ENCODE results near the gene ADRB2.

The ADRB2 gene

DNA sequence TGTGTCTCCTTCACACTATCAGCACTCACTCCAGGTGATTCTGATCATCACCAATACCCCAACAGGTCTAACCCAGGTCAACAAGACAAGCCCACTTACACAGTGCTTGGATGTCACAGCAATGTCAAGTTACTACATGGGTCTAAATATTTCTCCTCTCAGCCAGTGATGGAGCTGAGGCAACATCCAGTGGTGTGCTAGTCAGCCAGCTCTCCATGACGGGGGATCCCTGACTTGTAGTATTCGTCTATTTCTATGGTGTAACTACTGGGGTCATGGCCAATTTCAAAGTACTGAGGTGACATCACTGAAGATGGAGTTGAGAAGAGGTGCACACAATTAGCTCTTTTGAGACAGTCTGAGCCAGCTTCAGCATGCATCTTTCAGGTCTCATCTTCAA is 31.1 kb downstream of the ADRB2 start (continued):
- TF ChIP-seq, protein P1, sequence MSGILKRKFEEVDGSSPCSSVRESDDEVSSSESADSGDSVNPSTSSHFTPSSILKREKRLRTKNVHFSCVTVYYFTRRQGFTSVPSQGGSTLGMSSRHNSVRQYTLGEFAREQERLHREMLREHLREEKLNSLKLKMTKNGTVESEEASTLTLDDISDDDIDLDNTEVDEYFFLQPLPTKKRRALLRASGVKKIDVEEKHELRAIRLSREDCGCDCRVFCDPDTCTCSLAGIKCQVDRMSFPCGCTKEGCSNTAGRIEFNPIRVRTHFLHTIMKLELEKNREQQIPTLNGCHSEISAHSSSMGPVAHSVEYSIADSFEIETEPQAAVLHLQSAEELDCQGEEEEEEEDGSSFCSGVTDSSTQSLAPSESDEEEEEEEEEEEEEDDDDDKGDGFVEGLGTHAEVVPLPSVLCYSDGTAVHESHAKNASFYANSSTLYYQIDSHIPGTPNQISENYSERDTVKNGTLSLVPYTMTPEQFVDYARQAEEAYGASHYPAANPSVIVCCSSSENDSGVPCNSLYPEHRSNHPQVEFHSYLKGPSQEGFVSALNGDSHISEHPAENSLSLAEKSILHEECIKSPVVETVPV (CRISPR knock-in tag; IDR thresholded peaks at IDR 0.05) = no peak

DNA sequence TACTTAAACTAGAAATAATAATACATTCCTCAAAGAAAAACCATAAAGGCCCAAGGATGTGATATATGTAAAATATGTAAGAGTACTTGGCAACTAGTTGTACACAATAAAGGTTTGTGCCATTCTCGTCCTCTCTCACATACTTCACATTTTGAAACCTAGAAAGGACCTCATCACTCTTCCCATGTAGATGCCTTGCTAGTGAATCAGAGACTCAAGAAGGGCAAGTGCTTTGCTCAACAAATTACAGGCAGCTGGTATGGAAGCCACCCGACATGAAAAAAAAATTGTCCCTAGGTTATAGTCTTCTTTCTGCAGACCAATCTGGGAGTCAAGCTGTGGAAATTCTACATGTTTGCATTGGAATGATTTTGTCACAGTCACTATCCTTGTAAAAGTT is 31.7 kb downstream of the ADRB2 start:
- no peak for TF ChIP-seq ZNF8 (CRISPR knock-in tag; IDR thresholded peaks at IDR 0.05)
- no peak for TF ChIP-seq ZNF565 (CRISPR knock-in tag; conservative IDR thresholded peaks at IDR 0.05; ENCODE audit: low read depth)
- peak; percentile 52 for ATAC-seq

DNA sequence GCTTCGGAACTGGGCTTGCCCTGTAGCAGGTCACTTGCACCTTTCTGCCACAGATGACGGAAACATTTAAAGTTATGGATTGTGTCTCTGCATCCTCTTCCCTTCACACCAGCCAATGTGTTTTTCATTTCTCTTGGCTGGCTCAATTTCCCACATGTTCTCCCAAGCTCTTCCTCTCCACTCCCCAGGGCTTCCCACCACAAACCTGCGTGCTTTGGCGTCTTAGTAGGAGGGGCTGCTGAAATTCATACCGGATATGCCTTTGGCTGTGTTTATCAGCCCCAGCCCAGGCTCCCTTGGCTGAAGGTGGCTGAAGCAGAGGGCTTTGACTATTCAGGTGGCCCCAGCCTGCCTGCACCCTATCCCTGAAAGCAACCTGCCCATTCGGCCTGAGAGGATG is 32.1 kb downstream of the ADRB2 start:
- ATAC-seq = no peak
- TF ChIP-seq ARNTL (CRISPR knock-in tag; IDR thresholded peaks at IDR 0.05; ENCODE audit: borderline replicate concordance, low read depth) = no peak
- TF ChIP-seq TOX (CRISPR knock-in tag; IDR thresholded peaks at IDR 0.05; ENCODE audit: borderline replicate concordance) = no peak
- no peak for TF ChIP-seq ISL1 (CRISPR knock-in tag; IDR thresholded peaks at IDR 0.05)
- no peak for TF ChIP-seq ZFP30 (CRISPR knock-in tag; IDR thresholded peaks at IDR 0.05)
- no peak for TF ChIP-seq BACH2 (CRISPR knock-in tag; IDR thresholded peaks at IDR 0.05; ENCODE audit: borderline replicate concordance)
- TF ChIP-seq, protein P2, sequence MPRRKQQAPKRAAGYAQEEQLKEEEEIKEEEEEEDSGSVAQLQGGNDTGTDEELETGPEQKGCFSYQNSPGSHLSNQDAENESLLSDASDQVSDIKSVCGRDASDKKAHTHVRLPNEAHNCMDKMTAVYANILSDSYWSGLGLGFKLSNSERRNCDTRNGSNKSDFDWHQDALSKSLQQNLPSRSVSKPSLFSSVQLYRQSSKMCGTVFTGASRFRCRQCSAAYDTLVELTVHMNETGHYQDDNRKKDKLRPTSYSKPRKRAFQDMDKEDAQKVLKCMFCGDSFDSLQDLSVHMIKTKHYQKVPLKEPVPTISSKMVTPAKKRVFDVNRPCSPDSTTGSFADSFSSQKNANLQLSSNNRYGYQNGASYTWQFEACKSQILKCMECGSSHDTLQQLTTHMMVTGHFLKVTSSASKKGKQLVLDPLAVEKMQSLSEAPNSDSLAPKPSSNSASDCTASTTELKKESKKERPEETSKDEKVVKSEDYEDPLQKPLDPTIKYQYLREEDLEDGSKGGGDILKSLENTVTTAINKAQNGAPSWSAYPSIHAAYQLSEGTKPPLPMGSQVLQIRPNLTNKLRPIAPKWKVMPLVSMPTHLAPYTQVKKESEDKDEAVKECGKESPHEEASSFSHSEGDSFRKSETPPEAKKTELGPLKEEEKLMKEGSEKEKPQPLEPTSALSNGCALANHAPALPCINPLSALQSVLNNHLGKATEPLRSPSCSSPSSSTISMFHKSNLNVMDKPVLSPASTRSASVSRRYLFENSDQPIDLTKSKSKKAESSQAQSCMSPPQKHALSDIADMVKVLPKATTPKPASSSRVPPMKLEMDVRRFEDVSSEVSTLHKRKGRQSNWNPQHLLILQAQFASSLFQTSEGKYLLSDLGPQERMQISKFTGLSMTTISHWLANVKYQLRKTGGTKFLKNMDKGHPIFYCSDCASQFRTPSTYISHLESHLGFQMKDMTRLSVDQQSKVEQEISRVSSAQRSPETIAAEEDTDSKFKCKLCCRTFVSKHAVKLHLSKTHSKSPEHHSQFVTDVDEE (CRISPR knock-in tag; IDR thresholded peaks at IDR 0.05) = no peak
- no peak for TF ChIP-seq ZFP3 (CRISPR knock-in tag; IDR thresholded peaks at IDR 0.05)
- TF ChIP-seq ZNF8 (CRISPR knock-in tag; IDR thresholded peaks at IDR 0.05) = no peak
- no peak for TF ChIP-seq ZC3H10 (CRISPR knock-in tag; IDR thresholded peaks at IDR 0.05)
- TF ChIP-seq ZNF565 (CRISPR knock-in tag; conservative IDR thresholded peaks at IDR 0.05; ENCODE audit: low read depth) = no peak
- TF ChIP-seq, protein P3, sequence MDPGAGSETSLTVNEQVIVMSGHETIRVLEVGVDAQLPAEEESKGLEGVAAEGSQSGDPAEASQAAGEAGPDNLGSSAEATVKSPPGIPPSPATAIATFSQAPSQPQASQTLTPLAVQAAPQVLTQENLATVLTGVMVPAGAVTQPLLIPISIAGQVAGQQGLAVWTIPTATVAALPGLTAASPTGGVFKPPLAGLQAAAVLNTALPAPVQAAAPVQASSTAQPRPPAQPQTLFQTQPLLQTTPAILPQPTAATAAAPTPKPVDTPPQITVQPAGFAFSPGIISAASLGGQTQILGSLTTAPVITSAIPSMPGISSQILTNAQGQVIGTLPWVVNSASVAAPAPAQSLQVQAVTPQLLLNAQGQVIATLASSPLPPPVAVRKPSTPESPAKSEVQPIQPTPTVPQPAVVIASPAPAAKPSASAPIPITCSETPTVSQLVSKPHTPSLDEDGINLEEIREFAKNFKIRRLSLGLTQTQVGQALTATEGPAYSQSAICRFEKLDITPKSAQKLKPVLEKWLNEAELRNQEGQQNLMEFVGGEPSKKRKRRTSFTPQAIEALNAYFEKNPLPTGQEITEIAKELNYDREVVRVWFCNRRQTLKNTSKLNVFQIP (CRISPR knock-in tag; IDR thresholded peaks at IDR 0.05; ENCODE audit: borderline replicate concordance, low read depth) = no peak
- TF ChIP-seq GLIS3 (CRISPR knock-in tag; IDR thresholded peaks at IDR 0.05) = no peak
- no peak for TF ChIP-seq PPARA (CRISPR knock-in tag; IDR thresholded peaks at IDR 0.05; ENCODE audit: borderline replicate concordance)
- TF ChIP-seq, protein P4, sequence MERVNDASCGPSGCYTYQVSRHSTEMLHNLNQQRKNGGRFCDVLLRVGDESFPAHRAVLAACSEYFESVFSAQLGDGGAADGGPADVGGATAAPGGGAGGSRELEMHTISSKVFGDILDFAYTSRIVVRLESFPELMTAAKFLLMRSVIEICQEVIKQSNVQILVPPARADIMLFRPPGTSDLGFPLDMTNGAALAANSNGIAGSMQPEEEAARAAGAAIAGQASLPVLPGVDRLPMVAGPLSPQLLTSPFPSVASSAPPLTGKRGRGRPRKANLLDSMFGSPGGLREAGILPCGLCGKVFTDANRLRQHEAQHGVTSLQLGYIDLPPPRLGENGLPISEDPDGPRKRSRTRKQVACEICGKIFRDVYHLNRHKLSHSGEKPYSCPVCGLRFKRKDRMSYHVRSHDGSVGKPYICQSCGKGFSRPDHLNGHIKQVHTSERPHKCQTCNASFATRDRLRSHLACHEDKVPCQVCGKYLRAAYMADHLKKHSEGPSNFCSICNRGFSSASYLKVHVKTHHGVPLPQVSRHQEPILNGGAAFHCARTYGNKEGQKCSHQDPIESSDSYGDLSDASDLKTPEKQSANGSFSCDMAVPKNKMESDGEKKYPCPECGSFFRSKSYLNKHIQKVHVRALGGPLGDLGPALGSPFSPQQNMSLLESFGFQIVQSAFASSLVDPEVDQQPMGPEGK (CRISPR knock-in tag; IDR thresholded peaks at IDR 0.05; ENCODE audit: borderline replicate concordance) = no peak
- TF ChIP-seq, protein P1 (CRISPR knock-in tag; IDR thresholded peaks at IDR 0.05) = no peak

DNA sequence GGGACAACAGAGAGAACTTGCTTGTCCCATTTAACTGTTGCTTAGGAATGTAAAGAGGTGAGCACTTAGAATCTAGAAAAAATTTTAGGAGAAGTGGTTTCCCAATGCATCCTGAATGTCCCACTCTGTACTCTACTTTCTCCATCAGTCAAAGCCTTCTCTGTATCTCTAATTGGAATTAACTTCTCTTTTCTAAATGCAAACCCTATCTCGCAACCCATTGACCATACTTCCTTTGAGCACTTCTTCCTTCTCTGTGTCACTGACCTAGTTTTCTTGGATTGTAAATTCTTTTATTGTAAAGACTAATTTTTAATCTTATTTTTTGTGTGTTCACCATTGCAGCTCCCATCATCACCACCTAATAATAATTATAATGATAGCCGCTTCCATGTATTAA is 33.3 kb downstream of the ADRB2 start:
- TF ChIP-seq ZFP3 (CRISPR knock-in tag; IDR thresholded peaks at IDR 0.05) = no peak
- no peak for TF ChIP-seq OSR1 (CRISPR knock-in tag; IDR thresholded peaks at IDR 0.05)
- no peak for TF ChIP-seq TOX (CRISPR knock-in tag; IDR thresholded peaks at IDR 0.05; ENCODE audit: borderline replicate concordance)
- ATAC-seq = no peak

DNA sequence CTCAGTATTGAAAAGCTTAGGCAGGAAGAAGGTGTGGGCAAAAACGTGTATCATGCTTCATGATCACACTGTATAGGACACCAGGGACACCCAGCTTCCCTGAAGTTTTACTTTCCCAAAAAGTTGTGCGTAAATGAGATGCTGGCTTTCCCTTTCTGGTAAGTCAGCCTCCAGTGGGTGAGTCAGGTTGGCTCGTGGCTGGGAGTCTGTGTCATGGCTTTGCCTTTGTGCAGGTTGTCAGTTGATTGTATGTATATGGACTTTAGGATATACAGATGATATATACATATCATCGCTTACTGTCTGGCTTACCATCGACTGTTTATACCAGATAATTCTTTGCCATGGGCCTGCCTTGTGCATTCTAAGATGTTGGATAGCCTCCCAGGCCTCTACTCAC is 34.2 kb downstream of the ADRB2 start:
- no peak for TF ChIP-seq BACH2 (CRISPR knock-in tag; IDR thresholded peaks at IDR 0.05; ENCODE audit: borderline replicate concordance)
- TF ChIP-seq ARNTL (CRISPR knock-in tag; IDR thresholded peaks at IDR 0.05; ENCODE audit: borderline replicate concordance, low read depth) = no peak
- TF ChIP-seq PPARA (CRISPR knock-in tag; IDR thresholded peaks at IDR 0.05; ENCODE audit: borderline replicate concordance) = no peak

More for the DNA sequence above, 34.2 kb downstream of the ADRB2 start:
- no peak for ATAC-seq
